Hepatocyte (in vitro differentiated cells): ENCODE data around the gene ADGRV1.

Source experiments
- CTCF ChIP-seq: fragments of 200-600 bp; sonication (generic); IDR thresholded peaks from 2 replicates; pipeline ENCODE4 v1.5.1; 2016; ENCODE audit warnings: antibody characterized with exemption, mild to moderate bottlenecking; ENCODE audit not compliant: poor library complexity
- EZH2 ChIP-seq: fragments of 200-600 bp; sonication (generic); IDR thresholded peaks from 2 replicates; pipeline ENCODE4 v1.6.1; 2016; ENCODE audit warnings: antibody characterized with exemption, mild to moderate bottlenecking, borderline replicate concordance

DNA sequence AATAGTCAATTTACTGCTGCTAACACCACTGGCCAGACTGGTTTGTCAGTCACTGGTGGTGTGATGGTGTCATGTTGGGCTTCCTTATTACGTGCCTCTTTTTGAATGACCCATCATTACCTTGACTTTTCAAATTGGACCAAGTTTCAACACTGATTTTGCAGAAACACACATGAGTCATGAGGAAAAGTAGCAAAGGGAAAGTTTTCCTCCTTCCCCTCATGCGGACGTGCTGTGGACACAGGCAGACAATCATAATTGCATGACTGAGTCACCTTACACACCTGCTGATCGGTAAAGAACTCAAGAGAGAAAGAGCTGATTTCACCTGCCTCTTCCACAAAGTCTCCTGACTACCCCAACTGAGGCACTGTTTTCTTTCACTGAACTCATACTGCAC, 500.0 kb downstream of the ADGRV1 start:
- TF ChIP-seq CTCF (no peak), EZH2 (no peak)
